Inflammatory macrophage (primary cell): ENCODE measurements around the gene SUPT3H.

Experiments
- DNase-seq, 2 donors: peaks; one replicate each; pipeline ENCODE4 v3.0.0-alpha.2; 2020 to 2022

SUPT3H gene

GRCh38 chr6:45388328-45388727, 10.6 kb upstream of the SUPT3H start:
- DNase-seq, result no peak

GRCh38 chr6:45387236-45387635, 9.5 kb upstream of the SUPT3H start:
- DNase-seq, result no peak

- DNase-seq, result peak in 1 of 2 donors; percentile 34
Observed at GRCh38 chr6:45386501-45386900, 8.8 kb upstream of the SUPT3H start.

GRCh38 chr6:45382391-45382790, 4.7 kb upstream of the SUPT3H start:
- DNase-seq, result no peak

GRCh38 chr6:45378334-45378926, 696 bp upstream of the SUPT3H start:
- peak; percentile 31 to 49 for DNase-seq

GRCh38 chr6:45377043-45377553, 636 bp downstream of the SUPT3H start:
- DNase-seq, result peak in 1 of 2 donors; percentile 12

GRCh38 chr6:45376310-45377042, 1.3 kb downstream of the SUPT3H start:
- no peak for DNase-seq

GRCh38 chr6:45375449-45375848, 2.3 kb downstream of the SUPT3H start:
- no peak for DNase-seq

- no peak for DNase-seq
Observed at GRCh38 chr6:45371924-45372573, 5.7 kb downstream of the SUPT3H start.

GRCh38 chr6:45369870-45370269, 7.9 kb downstream of the SUPT3H start:
- DNase-seq, result no peak

GRCh38 chr6:45367999-45368398, 9.7 kb downstream of the SUPT3H start:
- no peak for DNase-seq

GRCh38 chr6:45366534-45366933, 11.2 kb downstream of the SUPT3H start:
- DNase-seq, result no peak

GRCh38 chr6:45365036-45365435, 12.7 kb downstream of the SUPT3H start:
- peak; percentile 47 to 81 for DNase-seq

GRCh38 chr6:45364466-45364865, 13.3 kb downstream of the SUPT3H start:
- no peak for DNase-seq

GRCh38 chr6:45353654-45354053, 24.1 kb downstream of the SUPT3H start:
- DNase-seq, result no peak

GRCh38 chr6:45351667-45352066, 26.1 kb downstream of the SUPT3H start:
- no peak for DNase-seq

GRCh38 chr6:45351076-45351475, 26.7 kb downstream of the SUPT3H start:
- no peak for DNase-seq

GRCh38 chr6:45350186-45350710, 27.5 kb downstream of the SUPT3H start:
- no peak for DNase-seq

- no peak for DNase-seq
Observed at GRCh38 chr6:45344900-45345299, 32.8 kb downstream of the SUPT3H start.

- DNase-seq, result no peak
Observed at GRCh38 chr6:45328523-45328922, 49.2 kb downstream of the SUPT3H start.

GRCh38 chr6:45327956-45328522, 49.7 kb downstream of the SUPT3H start, which contains the start of gene RUNX2:
Gene RUNX2 (plus strand): TSS chr6:45328330. CDS start chr6:45328727, 397 bp downstream.
- no peak for DNase-seq

- DNase-seq, result no peak
Observed at GRCh38 chr6:45326698-45327417, 50.9 kb downstream of the SUPT3H start.
